ENCODE results near the gene PODNL1. TPM values are rescaled to one million over a fixed set of nuclear protein-coding genes. Genes with fewer than 3 reads are reported as not detected.

PODNL1 gene
- total RNA-seq, 2 experiments from 2014 or later: 0.34 to 0.50 TPM

- no peak overlapping the region for H3K27ac Mint-ChIP-seq
- intact Hi-C loops (cut with micrococcal nuclease): no loop called here
- DNase-seq: no peak
- POLR2A ChIA-PET: no interaction called here
- H3K4me1 Mint-ChIP-seq (ENCODE audit: low read depth): no peaks in the 10 kb centered on the region
- CTCF ChIA-PET: interaction anchor here (0.6 to 1.1 kb wide), 4 partner anchors 59 to 542 kb away, joined by 3 read pairs; no protein-coding TSS in a partner anchor
- peaks cover 19% of the 10 kb centered on the region for H3K36me3 Mint-ChIP-seq
- H3K9me3 Mint-ChIP-seq: no peaks in the 10 kb centered on the region
- no peaks in the 10 kb centered on the region for H3K27me3 Mint-ChIP-seq
- H3K4me3 Mint-ChIP-seq: no peak overlapping the region
These were observed 23.8 kb upstream of the PODNL1 start for GRCh38 chr19:13961826-13962698.

- DNase-seq: no peak
- Mint-ChIP-seq H3K27me3 (no peaks in the 10 kb centered on the region), H3K36me3 (peaks cover 19% of the 10 kb centered on the region), H3K4me1 (ENCODE audit: low read depth) (no peaks in the 10 kb centered on the region), H3K4me3 (no peak overlapping the region), H3K27ac (peak overlapping the region; percentile 51), H3K9me3 (no peaks in the 10 kb centered on the region)
- ChIA-PET CTCF (interaction anchor here (0.7 to 1.1 kb wide), 3 partner anchors 58 to 112 kb away, joined by 3 read pairs; no protein-coding TSS in a partner anchor), POLR2A (no interaction called here)
- intact Hi-C loops (cut with micrococcal nuclease): no loop called here
These were observed 22.9 kb upstream of the PODNL1 start for GRCh38 chr19:13960863-13961784.

DNA sequence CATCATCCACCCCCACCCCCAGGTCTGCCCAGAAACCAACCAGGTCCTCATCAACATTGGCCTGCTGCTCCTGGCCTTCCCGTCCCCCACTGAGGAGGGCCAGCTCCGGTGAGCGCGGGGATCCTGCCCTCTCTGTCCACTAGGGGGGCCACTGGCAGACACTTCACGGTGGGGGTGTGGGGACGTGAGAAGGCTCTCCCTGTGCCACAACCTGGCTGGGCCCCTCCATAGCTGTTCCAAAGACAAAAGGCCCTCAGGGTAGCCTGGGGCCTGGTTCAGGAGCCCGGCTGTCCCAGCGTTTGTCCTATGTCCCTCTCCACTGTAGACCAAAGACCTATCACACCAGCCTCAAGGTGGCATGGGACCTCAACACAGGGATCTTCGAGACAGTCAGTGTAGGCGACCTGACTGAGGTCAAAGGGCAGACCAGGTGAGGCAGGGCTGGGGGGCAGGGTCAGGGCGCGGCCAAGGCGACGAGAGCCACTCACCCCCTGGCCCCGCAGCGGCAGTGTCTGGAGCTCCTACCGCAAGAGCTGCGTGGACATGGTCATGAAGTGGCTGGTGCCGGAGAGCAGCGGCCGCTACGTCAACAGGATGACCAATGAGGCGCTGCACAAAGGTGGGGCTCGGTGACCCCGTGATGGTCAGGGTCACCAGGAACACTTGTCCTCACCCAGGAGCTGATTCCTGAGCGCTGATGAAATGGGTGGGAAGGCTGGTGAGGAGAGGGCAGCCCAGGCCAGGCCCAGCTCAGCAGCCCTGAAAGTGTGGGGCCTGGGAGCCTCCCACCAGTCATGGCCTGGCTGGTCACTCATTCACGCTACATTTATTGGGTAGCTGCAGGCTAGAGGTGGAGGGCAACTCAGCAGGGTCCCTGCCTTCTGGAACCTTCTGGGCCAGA, 22.0 kb upstream of the PODNL1 start:
- intact Hi-C loops (cut with micrococcal nuclease): no loop called here
- Mint-ChIP-seq H3K27me3 (no peaks in the 10 kb centered on the region), H3K4me3 (no peak overlapping the region), H3K9me3 (no peaks in the 10 kb centered on the region), H3K36me3 (peaks cover 24% of the 10 kb centered on the region), H3K27ac (peak overlapping the region; percentile 51), H3K4me1 (ENCODE audit: low read depth) (no peaks in the 10 kb centered on the region)
- no peak for DNase-seq
- CTCF ChIA-PET: interaction anchor here (0.6 kb wide), 1 partner anchor 12 kb away, joined by 3 read pairs; no protein-coding TSS in a partner anchor
- POLR2A ChIA-PET: no interaction called here

GRCh38 chr19:13959141-13959961, 21.1 kb upstream of the PODNL1 start:
- no peak for DNase-seq
- intact Hi-C loops (cut with micrococcal nuclease): no loop called here
- Mint-ChIP-seq H3K36me3 (peaks cover 17% of the 10 kb centered on the region), H3K4me1 (ENCODE audit: low read depth) (peaks cover 3% of the 10 kb centered on the region), H3K4me3 (no peak overlapping the region), H3K9me3 (no peaks in the 10 kb centered on the region), H3K27ac (no peak overlapping the region), H3K27me3 (no peaks in the 10 kb centered on the region)
- ChIA-PET CTCF (interaction anchor here (0.6 kb wide), 1 partner anchor 13 kb away, joined by 3 read pairs; no protein-coding TSS in a partner anchor), POLR2A (interaction anchor here (0.5 kb wide), 1 partner anchor 13 kb away, joined by 3 read pairs; no protein-coding TSS in a partner anchor)

DNA sequence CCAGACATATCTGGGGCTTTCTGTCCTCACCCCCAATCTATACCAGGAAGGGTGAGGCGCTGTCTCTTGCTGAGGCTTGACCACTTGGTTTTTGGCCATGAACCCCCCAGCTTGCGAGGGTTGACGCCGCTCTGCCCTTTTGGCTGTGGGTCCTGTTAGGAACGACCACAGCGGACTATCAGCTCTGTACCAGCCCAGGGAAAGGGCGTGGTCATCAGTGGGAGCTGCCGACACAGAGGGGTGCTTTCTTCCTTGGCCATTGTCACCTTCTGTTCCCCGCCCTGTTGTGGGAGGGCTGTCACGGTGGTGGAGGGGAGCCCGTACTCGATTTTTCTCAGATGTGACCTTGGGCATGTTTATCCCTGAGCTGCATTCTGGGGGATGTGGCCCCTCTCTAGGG, 19.8 kb upstream of the PODNL1 start:
- intact Hi-C loops (cut with micrococcal nuclease): no loop called here

GRCh38 chr19:13957051-13957450, 18.8 kb upstream of the PODNL1 start:
- no peak overlapping the region for H3K27ac Mint-ChIP-seq
- POLR2A ChIA-PET: interaction anchor here (0.8 kb wide), 1 partner anchor 75 kb away, joined by 3 read pairs; the partner anchor contains the start of gene IL27RA

More for the DNA sequence above, 19.8 kb upstream of the PODNL1 start:
- Mint-ChIP-seq H3K4me3 (no peak overlapping the region), H3K27ac (no peak overlapping the region), H3K36me3 (peaks cover 17% of the 10 kb centered on the region), H3K27me3 (no peaks in the 10 kb centered on the region), H3K4me1 (ENCODE audit: low read depth) (peaks cover 13% of the 10 kb centered on the region), H3K9me3 (no peaks in the 10 kb centered on the region)
- ChIA-PET POLR2A (no interaction called here), CTCF (no interaction called here)
- DNase-seq: no peak

DNA sequence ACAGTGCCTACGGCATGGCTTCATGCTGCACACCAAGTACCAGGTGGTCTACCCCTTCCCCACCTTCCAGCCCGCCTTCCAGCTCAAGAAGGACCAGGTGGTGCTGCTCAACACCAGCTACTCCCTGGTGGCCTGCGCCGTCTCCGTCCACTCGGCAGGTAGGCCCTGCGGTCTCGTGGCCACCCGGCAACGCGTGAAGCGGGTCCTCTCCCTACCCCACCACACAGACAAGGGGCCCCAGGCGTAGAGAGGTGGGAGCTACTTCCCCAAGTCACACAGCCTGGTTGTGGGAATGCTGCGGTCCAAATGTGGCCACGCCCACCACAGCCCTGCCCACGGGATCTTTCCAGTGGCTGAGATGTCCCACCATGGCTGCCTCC, 18.1 kb upstream of the PODNL1 start:
- Mint-ChIP-seq H3K36me3 (peaks cover 13% of the 10 kb centered on the region), H3K9me3 (no peaks in the 10 kb centered on the region), H3K27ac (no peak overlapping the region), H3K4me3 (no peak overlapping the region), H3K4me1 (ENCODE audit: low read depth) (peaks cover 17% of the 10 kb centered on the region), H3K27me3 (no peaks in the 10 kb centered on the region)
- ChIA-PET POLR2A (no interaction called here), CTCF (no interaction called here)
- intact Hi-C loops (cut with micrococcal nuclease): no loop called here
- no peak for DNase-seq

More at GRCh38 chr19:13957051-13957450, 18.8 kb upstream of the PODNL1 start:
- CTCF ChIA-PET: no interaction called here
- no peak for DNase-seq
- no peak overlapping the region for H3K4me3 Mint-ChIP-seq
- H3K36me3 Mint-ChIP-seq: peaks cover 17% of the 10 kb centered on the region
- H3K4me1 Mint-ChIP-seq (ENCODE audit: low read depth): peaks cover 13% of the 10 kb centered on the region
- no peaks in the 10 kb centered on the region for H3K27me3 Mint-ChIP-seq
- intact Hi-C loops (cut with micrococcal nuclease): no loop called here
- no peaks in the 10 kb centered on the region for H3K9me3 Mint-ChIP-seq

DNA sequence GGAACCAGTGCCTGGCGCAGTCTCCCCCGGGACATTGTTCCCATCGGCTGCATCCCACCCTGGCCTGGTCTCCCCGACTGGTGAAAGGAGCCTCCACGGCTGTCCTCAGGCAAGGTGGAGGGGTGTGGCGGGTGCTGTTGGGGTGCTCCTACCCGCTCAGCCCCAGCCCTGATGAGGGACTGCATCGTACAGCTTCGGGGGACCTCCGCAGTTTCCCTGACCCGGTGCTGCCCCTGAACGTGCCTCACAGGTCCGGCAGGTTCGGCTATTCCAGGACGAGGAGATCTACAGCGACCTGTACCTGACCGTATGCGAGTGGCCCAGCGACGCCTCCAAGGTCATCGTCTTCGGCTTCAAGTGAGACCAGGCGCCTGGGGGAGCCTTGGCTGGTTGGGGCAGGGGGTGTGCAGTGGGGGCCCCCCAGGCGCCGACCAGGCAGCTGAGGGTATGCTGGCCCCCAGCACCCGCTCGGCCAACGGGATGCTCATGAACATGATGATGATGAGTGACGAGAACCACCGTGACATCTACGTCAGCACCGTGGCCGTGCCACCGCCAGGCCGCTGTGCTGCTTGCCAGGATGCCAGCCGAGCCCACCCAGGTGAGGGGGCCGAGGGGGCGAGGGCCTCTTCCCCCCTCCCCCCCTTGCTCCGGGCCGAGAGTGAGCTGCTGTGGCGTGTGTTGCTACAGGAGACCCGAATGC, 17.6 kb upstream of the PODNL1 start:
- Mint-ChIP-seq H3K27ac (no peak overlapping the region), H3K36me3 (peaks cover 13% of the 10 kb centered on the region), H3K9me3 (no peaks in the 10 kb centered on the region), H3K4me1 (ENCODE audit: low read depth) (peaks cover 17% of the 10 kb centered on the region), H3K4me3 (no peak overlapping the region), H3K27me3 (no peaks in the 10 kb centered on the region)
- no peak for DNase-seq
- POLR2A ChIA-PET: no interaction called here
- CTCF ChIA-PET: interaction anchor here (0.6 kb wide), 1 partner anchor 11 kb away, joined by 3 read pairs; no protein-coding TSS in a partner anchor
- intact Hi-C loops (cut with micrococcal nuclease): no loop called here

- no peak overlapping the region for H3K27ac Mint-ChIP-seq
- no peaks in the 10 kb centered on the region for H3K27me3 Mint-ChIP-seq
- no peaks in the 10 kb centered on the region for H3K9me3 Mint-ChIP-seq
- no peak for DNase-seq
- intact Hi-C loops (cut with micrococcal nuclease): loop anchor here (5.0 kb wide), 1 partner anchor 78 kb away; the partner anchor contains the start of gene IL27RA
- POLR2A ChIA-PET: interaction anchor here (1.1 to 1.4 kb wide), 2 partner anchors 39 to 77 kb away, joined by 3 read pairs; partner anchors contain the start of gene IL27RA
- peaks cover 17% of the 10 kb centered on the region for H3K4me1 Mint-ChIP-seq (ENCODE audit: low read depth)
- CTCF ChIA-PET: interaction anchor here (1.0 to 3.0 kb wide), 2 partner anchors 78 to 94 kb away, joined by 3 to 12 read pairs; partner anchors contain the start of gene IL27RA
- peaks cover 9% of the 10 kb centered on the region for H3K36me3 Mint-ChIP-seq
- peak overlapping the region; percentile 95 for H3K4me3 Mint-ChIP-seq
These were observed 16.0 kb upstream of the PODNL1 start for GRCh38 chr19:13954185-13954584.

DNA sequence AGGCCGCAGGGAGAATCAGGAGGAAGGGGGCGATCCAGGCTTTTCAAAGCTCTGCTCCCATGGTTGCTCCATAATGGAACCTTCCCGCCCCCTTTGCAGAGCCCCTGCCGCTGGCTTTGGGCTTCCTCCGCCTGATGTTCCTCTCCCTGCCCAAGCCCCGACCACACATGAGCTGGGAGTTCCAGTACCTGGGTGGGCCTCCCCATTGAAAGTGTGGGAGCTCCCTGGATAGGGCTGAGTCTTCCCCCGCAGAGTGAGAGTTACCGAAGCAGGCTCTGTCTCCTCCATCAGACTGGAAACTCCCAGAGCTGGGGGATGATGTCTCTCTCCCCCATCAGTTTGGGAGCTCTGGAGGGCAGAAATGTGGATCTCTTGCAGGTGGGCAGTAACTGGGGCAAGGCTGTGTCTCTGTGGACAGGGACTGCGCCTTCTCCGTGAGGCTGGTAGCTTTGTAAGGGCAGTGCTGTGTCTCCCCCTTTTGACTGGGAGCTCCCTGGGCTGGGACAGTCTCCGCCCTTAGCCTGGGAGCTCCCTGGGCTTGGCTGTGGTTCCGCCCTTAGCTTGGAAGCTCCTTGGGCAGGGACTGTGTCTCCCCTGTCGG, 14.8 kb upstream of the PODNL1 start:
- Mint-ChIP-seq H3K27me3 (no peaks in the 10 kb centered on the region), H3K36me3 (peaks cover 7% of the 10 kb centered on the region), H3K27ac (peak overlapping the region; percentile 76), H3K9me3 (no peaks in the 10 kb centered on the region), H3K4me1 (ENCODE audit: low read depth) (peaks cover 17% of the 10 kb centered on the region), H3K4me3 (peak overlapping the region; percentile 95)
- ChIA-PET CTCF (interaction anchor here (0.7 to 3.0 kb wide), 9 partner anchors 71 to 161 kb away, joined by 3 to 20 read pairs (median 4); partner anchors contain the start of genes IL27RA and MISP3), POLR2A (interaction anchor here (1.0 to 1.5 kb wide), 8 partner anchors 28 to 90 kb away, joined by 3 to 6 read pairs (median 4); partner anchors contain the start of genes IL27RA and RFX1)
- peak; percentile 24 for DNase-seq
- intact Hi-C loops (cut with micrococcal nuclease): loop anchor here (1.0 to 5.0 kb wide), 6 partner anchors 33 to 128 kb away; partner anchors contain the start of genes IL27RA, MISP3 and RFX1
